IMR-90 (cell line): Measurements from ENCODE around the gene CHD9. TPM values are rescaled to one million over a fixed set of nuclear protein-coding genes. Genes with fewer than 3 reads are reported as not detected.

Source experiments
- ATAC-seq: fragments of 200-7000 bp; cut with Tn5 transposase; 2 replicates; pipeline ENCODE4 v1.9.1; 2020; ENCODE audit warnings: low read depth, mild to moderate bottlenecking, moderate library complexity
- BruUV-seq: library from RNA; stranded (reverse); fragments of 400-500 nt; replicated peaks from 2 replicates; lab custom pipeline; 2021; lab: Mats Ljungman, UMichigan
- CTCF ChIA-PET: fragments of 300-600 bp; formaldehyde crosslinking; extraction: SDS; loops from one replicate; lab custom pipeline; 2021; ENCODE audit warnings: antibody characterized with exemption; lab: Yijun Ruan, JAX
- POLR2A ChIA-PET: fragments of 300-600 bp; sonication (Branson Sonifier 250); formaldehyde crosslinking; loops from one replicate; lab custom pipeline; 2022; ENCODE audit warnings: antibody characterized with exemption; ENCODE audit not compliant: unreplicated experiment; lab: Charles Lee
- DNase-seq: peaks from one replicate; pipeline ENCODE4 v3.0.0; 2013
- H2AFZ ChIP-seq: replicated peaks from 2 replicates; pipeline ENCODE3; 2013; ENCODE audit warnings: low read length, mild to moderate bottlenecking; ENCODE audit not compliant: poor library complexity
- H2AK5ac ChIP-seq: 2 replicates; pipeline ENCODE4 v1.6.1; 2013; ENCODE audit warnings: low read depth, low read length, inconsistent platforms
- H2AK9ac ChIP-seq: replicated peaks from 2 replicates; pipeline ENCODE3; 2013; ENCODE audit warnings: mild to moderate bottlenecking, low read depth, low read length, moderate library complexity; ENCODE audit not compliant: poor library complexity
- H2BK120ac ChIP-seq: 2 replicates; pipeline ENCODE4 v1.6.1; 2013; ENCODE audit warnings: low read depth, low read length, inconsistent platforms
- H2BK15ac ChIP-seq: 3 replicates; pipeline ENCODE4 v1.6.1; 2013; ENCODE audit warnings: low read depth, low read length, inconsistent platforms
- H2BK20ac ChIP-seq: 2 replicates; pipeline ENCODE4 v1.6.1; 2013; ENCODE audit warnings: low read depth, mild to moderate bottlenecking, inconsistent platforms, low read length, moderate library complexity
- H2BK5ac ChIP-seq: 2 replicates; pipeline ENCODE4 v1.6.1; 2013; ENCODE audit warnings: mild to moderate bottlenecking, low read depth, low read length, inconsistent platforms; ENCODE audit not compliant: poor library complexity, severe bottlenecking
- H3K14ac ChIP-seq: replicated peaks from 2 replicates; pipeline ENCODE4 v1.6.1; 2013; ENCODE audit warnings: low read depth, low read length, inconsistent platforms
- H3K18ac ChIP-seq: 2 replicates; pipeline ENCODE4 v1.6.1; 2013; ENCODE audit warnings: low read depth, low read length, control low read depth
- H3K23ac ChIP-seq: 2 replicates; pipeline ENCODE4 v1.6.1; 2013; ENCODE audit warnings: low read depth, low read length, inconsistent platforms
- H3K27ac ChIP-seq: 2 replicates; pipeline ENCODE4 v1.5.1; 2013; ENCODE audit warnings: mild to moderate bottlenecking, control low read depth, low read length; ENCODE audit not compliant: insufficient read depth
- H3K27me3 ChIP-seq: 2 replicates; pipeline ENCODE4 v1.6.1; 2013; ENCODE audit warnings: low read length; ENCODE audit not compliant: control insufficient read depth, insufficient read depth
- H3K36me3 ChIP-seq: 2 replicates; pipeline ENCODE4 v1.6.1; 2013; ENCODE audit warnings: low read length, mixed read lengths; ENCODE audit not compliant: control insufficient read depth, insufficient read depth
- H3K4ac ChIP-seq: 2 replicates; pipeline ENCODE4 v1.6.1; 2013; ENCODE audit warnings: low read depth, low read length, inconsistent platforms
- H3K4me1 ChIP-seq: 2 replicates; pipeline ENCODE4 v1.6.1; 2013; ENCODE audit warnings: low read length, mixed read lengths; ENCODE audit not compliant: control insufficient read depth, insufficient read depth
- H3K4me2 ChIP-seq: 2 replicates; pipeline ENCODE4 v1.6.1; 2013; ENCODE audit warnings: low read depth, mild to moderate bottlenecking, control low read depth, low read length, moderate library complexity
- H3K4me3 ChIP-seq: 2 replicates; pipeline ENCODE4 v1.5.1; 2013; ENCODE audit warnings: low read depth, mild to moderate bottlenecking, control low read depth, low read length, moderate library complexity; ENCODE audit not compliant: insufficient read depth
- H3K56ac ChIP-seq: 2 replicates; pipeline ENCODE4 v1.6.1; 2013; ENCODE audit warnings: low read length, inconsistent platforms; ENCODE audit not compliant: insufficient read depth; ENCODE audit errors: extremely low read depth
- H3K79me1 ChIP-seq, 2 experiments: 2 replicates each; pipeline ENCODE4 v1.6.1; 2013; ENCODE audit warnings: low read length in 2 of 2, inconsistent platforms in 1 of 2, low read depth in 1 of 2
- H3K9ac ChIP-seq: 2 replicates; pipeline ENCODE4 v1.6.1; 2013; ENCODE audit warnings: low read depth, low read length, control low read depth
- H3K9me1 ChIP-seq: 2 replicates; pipeline ENCODE4 v1.6.1; 2013; ENCODE audit warnings: low read length, inconsistent platforms; ENCODE audit not compliant: insufficient read depth
- H3K9me3 ChIP-seq: 2 replicates; pipeline ENCODE4 v1.6.1; 2013; ENCODE audit warnings: low read length; ENCODE audit not compliant: control insufficient read depth, insufficient read depth
- H4K20me1 ChIP-seq: 2 replicates; pipeline ENCODE4 v1.6.1; 2013; ENCODE audit warnings: low read length, inconsistent platforms; ENCODE audit not compliant: insufficient read depth
- H4K5ac ChIP-seq: 2 replicates; pipeline ENCODE4 v1.6.1; 2013; ENCODE audit warnings: mild to moderate bottlenecking, low read depth, low read length, control low read depth
- H4K8ac ChIP-seq, 2 experiments: 2 replicates each; pipeline ENCODE4 v1.6.1; 2013; ENCODE audit warnings: low read depth in 2 of 2, low read length in 2 of 2, control low read depth in 1 of 2, inconsistent platforms in 1 of 2
- H4K91ac ChIP-seq: 2 replicates; pipeline ENCODE4 v1.6.1; 2013; ENCODE audit warnings: low read depth, low read length, inconsistent platforms; ENCODE audit not compliant: insufficient read depth
- CHD1 ChIP-seq: IDR thresholded peaks from 2 replicates; pipeline ENCODE4 v1.6.1; 2012; ENCODE audit warnings: low read depth, low read length, improper control_type of control experiment
- CTCF ChIP-seq: conservative IDR thresholded peaks from 2 replicates; pipeline ENCODE4 v1.5.1; 2012; ENCODE audit warnings: mild to moderate bottlenecking, low read depth, low read length, improper control_type of control experiment
- RCOR1 ChIP-seq: IDR thresholded peaks from 2 replicates; pipeline ENCODE4 v1.6.1; 2012; ENCODE audit warnings: mild to moderate bottlenecking, low read length, improper control_type of control experiment; ENCODE audit not compliant: insufficient replicate concordance
- WGBS, 2 experiments: methylation state at CpG; one replicate each; pipeline versions ENCODE4 v1.1.5 to v1.1.7; 2013; ENCODE audit warnings: missing lambda C conversion rate in 2 of 2; ENCODE audit not compliant: insufficient read length in 1 of 2; ENCODE audit errors: extremely low coverage in 2 of 2; 5-methylcytosine and 5-hydroxymethylcytosine counted together
- dilution Hi-C: fragments of 300-500 bp; cut with HindIII; formaldehyde crosslinking; loops from one replicate; pipeline ENCODE4 v1.14.3; 2018; ENCODE audit warnings: low sequenced_read_pairs; ENCODE audit not compliant: unreplicated experiment
- in situ Hi-C: fragments of 300-500 bp; cut with MboI; formaldehyde crosslinking; loops from 3 replicates; pipeline ENCODE4 v1.14.3; 2019; ENCODE audit warnings: low sequenced_read_pairs, inconsistent platforms, mixed read lengths
- intact Hi-C: fragments of 100-400 bp; cut with micrococcal nuclease; formaldehyde crosslinking; loops from 2 replicates; pipeline ENCODE4 v1.10.0; 2022
- polyA plus RNA-seq, 3 experiments: library from polyadenylated mRNA; depleted of rRNA; stranded (reverse); fragments of >200 nt; gene quantifications; 2 replicates each; pipeline ENCODE4 v1.2.3, GENCODE V29; 2012; ENCODE audit warnings: low replicate concordance in 1 of 3
- total RNA-seq: library from RNA; depleted of rRNA; stranded (reverse); fragments of >200 nt; gene quantifications from 2 replicates; pipeline ENCODE4 v1.2.3, GENCODE V29; 2012

The CHD9 gene
- total and polyA plus RNA-seq, 2 of the 4 experiments (the other 2 are of a cell fraction), result 9.1 to 48.8 TPM

- no peak overlapping the region for H3K56ac ChIP-seq
- H3K4me2 ChIP-seq, result peak overlapping the region; percentile 54; the same call in 1 of the 2 replicates
- dilution Hi-C loops, result no loop called here
- H3K27ac ChIP-seq, result no peak overlapping the region
- ChIA-PET CTCF (no interaction called here), POLR2A (no interaction called here)
- H3K36me3 ChIP-seq, result no peaks in the 10 kb centered on the region
- H3K4ac ChIP-seq, result no peak overlapping the region
- DNase-seq (no peak), ATAC-seq (no peak)
- peaks cover 2% of the 10 kb centered on the region; the same call in 1 of the 2 replicates for H3K9me3 ChIP-seq
- no peak overlapping the region for H2BK20ac ChIP-seq
- H2BK120ac ChIP-seq, result no peak overlapping the region
- H4K8ac ChIP-seq, result no peak overlapping the region
- no peak overlapping the region for H3K14ac ChIP-seq
- H3K9me1 ChIP-seq, result no peaks in the 10 kb centered on the region
- H3K27me3 ChIP-seq, result peaks cover 23% of the 10 kb centered on the region
- no peak overlapping the region for H2BK15ac ChIP-seq
- TF ChIP-seq CHD1, result no peak
- TF ChIP-seq RCOR1, result no peak
- TF ChIP-seq CTCF, result no peak
- H4K5ac ChIP-seq, result no peak overlapping the region
- 21% methylated on average over 25 of the region's 56 CpGs; no CpG with 5 or more reads in 1 of the 2 experiments for WGBS, 2 experiments
- no peak overlapping the region for H3K9ac ChIP-seq
- BruUV-seq, result no TSS peak
- H3K79me1 ChIP-seq, result no peaks in the 10 kb centered on the region
- in situ Hi-C loops, result no loop called here
- H2AK9ac ChIP-seq, result peak overlapping the region; percentile 78
- peak overlapping the region; percentile 67 for H2AFZ ChIP-seq
- H4K91ac ChIP-seq, result no peak overlapping the region
- no peaks in the 10 kb centered on the region for H3K4me1 ChIP-seq
- no peak overlapping the region for H3K23ac ChIP-seq
- no peak overlapping the region for H3K4me3 ChIP-seq
- H4K20me1 ChIP-seq, result no peaks in the 10 kb centered on the region
- H2BK5ac ChIP-seq, result no peak overlapping the region
- no peak overlapping the region for H3K18ac ChIP-seq
- no peak overlapping the region for H2AK5ac ChIP-seq
- intact Hi-C loops, result no loop called here
Observed at GRCh38 chr16:53372992-53373871, 318.4 kb downstream of the CHD9 start.
